ENCODE measurements around the gene GNB5.
A peak's percentile ranks its signal among the peaks of the same experiment; 100 is the strongest.
"Not testable (repeated sequence)": the region's sequence is repeated elsewhere in the genome, so short reads cannot be mapped to it uniquely, and the experiment has no call there.

GNB5 gene

DNA sequence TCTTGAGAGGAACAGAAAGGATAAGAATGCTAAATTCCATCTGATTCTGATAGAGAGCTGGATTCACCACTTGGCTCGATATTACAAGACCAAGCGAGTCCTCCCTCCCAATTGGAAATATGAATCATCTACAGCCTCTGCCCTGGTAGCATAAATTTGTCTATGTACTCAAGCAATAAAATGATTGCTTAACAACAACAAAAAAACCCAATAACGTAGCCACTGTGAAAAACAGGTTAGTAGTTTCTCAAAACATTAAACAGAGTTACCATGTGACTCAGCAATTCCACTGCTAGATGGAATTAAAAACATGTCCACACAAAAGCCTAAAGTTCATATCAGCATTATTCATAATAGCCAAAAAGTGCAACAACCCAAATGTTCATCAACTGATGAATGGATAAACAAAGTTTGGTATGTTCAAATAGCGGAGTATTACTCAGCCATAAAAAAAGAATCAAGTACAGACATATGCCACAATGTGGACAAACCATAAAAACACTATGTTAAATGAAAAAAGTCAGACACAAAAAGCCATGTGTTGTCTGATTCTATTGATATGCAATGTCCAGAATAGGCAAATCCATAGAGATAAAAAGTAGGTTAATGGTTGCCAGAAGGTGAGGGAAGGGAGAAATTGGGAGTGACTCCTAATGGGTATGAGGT is 95.5 kb downstream of the GNB5 start:
- DNase-seq (ENCODE audit: low read depth in 2 of 3, low spot score in 2 of 3): no peak

DNA sequence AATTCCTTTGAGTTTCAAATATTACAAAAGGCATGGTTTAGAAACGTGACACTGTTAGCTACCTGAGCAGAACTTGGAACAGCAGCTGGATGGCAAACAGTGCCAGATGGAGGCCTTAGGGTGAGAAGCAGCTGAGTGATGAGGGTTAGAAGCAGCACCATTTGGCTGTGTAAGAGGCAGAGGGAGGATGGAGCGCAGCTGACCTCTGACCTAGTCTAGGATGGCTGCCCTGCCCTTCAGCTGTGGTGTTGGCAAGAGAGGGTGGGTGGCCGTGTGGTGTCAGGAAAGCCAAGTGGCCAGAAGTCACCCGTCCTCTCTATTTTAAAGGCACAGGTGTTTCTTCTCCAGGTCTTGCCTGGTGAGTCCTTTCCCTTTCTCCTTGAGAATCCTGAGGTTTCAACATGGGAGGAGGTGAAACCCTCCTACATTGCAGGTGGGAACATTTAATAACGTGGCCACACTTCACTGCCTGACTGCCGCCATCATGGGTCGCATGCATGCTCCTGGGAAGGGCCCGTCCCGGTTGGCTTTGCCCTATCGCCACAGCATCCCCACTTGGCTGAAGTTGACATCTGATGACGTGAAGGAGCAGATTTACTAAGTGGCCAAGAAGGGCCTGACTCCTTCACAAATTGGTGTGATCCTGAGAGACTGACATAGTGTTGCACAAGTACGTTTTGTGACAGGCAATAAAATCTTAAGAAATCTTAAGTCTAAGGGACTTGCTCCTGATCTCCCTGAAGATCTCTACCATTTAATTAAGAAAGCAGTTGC is 96.2 kb downstream of the GNB5 start:
- DNase-seq (ENCODE audit: low read depth in 2 of 3, low spot score in 2 of 3): no peak

DNA sequence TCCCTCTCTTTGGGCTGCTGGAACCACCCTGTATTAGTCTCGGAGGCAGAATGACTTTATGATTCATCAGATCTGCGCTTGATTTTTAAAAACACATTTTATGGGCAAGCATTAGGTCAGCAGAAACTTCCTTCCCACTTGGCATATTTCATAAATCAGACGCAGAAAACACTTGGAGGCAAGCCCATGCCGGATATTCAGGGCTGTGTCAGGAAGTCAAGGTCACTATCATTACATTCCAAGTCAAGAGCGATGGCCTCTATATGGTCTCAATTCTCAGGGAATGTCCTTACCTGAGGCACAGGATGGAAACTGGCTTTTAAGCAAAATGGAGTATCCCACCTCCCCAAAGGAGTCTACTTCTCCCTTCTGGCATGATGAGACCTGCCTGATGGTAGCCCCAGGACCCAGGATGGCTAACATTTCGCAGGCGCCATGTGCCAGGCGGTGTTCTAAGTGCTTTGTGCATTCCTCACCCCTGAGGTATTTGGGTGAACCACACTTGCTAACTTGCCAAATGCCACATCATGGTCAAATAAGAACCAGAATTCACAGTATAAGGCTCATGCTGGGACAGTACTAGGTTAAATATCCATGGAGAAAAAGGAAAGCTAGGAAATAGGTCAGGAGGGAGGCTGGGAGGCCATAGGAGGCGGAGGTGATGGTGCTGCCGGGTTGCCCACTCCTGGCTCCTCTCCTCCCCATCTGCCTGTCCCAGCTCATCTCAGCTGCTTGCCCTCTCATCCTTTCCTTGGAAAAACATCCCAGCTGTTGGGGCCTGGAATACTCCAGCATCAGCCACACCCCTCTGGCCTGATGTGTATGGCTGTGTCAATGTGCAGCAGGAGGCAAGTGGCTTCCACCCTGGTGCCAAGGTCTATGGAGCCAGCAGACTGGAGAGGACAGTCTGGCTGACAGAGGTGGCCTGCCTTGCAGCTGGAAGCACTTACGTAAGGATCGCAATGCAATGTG is 97.4 kb downstream of the GNB5 start:
- DNase-seq (ENCODE audit: low read depth in 2 of 3, low spot score in 2 of 3): no peak

DNA sequence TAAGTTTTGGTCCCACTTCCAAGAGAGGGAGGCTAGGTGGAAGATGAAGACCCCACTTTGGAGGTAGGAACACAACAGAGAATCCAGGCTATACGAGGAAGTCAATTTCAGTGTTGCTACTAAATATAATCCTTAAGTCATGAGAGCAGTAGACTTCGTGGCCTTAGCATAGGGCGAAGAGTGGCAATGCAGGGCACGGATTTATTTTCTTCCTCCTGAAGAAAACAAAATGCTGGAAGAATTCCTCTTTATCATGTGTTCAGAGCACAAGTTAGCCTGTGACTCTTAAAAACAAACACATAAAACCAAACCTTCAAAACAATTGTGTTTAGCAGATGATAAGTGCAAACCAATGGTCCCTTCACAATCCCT is 98.0 kb downstream of the GNB5 start:
- no peak for DNase-seq (ENCODE audit: low read depth in 2 of 3, low spot score in 2 of 3)

DNA sequence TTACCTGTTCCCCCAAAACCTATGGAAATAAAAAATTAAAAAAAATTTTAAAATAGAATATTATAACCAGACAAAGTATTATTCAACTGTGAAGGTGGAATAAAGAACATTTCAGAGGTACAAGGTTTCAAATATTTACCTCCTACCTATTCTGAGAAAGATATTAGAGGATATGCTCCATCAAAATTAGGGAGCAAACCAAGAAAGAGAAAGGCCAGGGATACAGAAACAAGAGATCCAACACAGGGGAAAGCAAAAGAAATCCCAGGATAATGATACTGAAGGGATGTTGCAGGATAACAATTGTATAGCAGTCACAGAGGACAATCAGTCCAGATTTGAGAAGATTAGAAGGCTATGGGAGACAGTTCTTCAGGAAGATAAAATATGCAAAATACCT is 101.0 kb downstream of the GNB5 start:
- no peak for DNase-seq (ENCODE audit: low read depth in 2 of 3, low spot score in 2 of 3)

DNA sequence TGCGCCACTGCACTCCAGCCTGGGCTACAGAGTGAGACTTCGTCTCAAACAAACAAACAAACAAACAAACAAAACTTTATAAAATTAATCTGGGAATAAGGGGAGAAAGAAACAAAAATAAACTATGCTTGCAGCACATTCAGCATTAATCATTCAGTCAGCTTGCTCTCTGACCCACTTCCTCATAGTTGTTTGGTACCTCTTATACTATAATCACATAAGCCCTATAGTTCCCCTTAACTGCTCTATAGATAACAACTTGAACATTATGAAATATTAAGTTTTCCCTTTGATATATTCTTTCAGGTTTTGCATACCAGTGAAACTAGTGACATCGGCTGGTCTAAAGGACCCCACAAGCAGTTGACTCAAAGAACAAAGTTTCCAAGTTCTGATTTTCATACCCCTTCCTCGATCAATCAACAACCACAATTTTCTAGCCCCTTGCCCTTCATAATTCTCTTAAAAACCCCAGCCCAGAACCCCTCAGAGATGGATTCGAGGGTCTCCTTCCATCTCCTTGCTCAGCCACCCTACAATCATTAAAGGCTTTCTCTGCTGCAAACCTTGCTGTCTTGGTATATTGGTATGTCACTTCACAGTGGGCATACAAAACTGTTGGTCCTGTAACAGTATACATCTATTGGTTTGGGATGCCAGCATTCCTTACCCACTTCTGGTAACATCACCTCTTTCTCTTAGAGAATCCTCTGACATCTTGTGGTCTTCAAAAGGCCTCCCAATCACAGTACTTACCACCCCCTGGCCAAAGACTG is 105.0 kb downstream of the GNB5 start:
- DNase-seq (ENCODE audit: low read depth in 2 of 3, low spot score in 2 of 3): no peak

DNA sequence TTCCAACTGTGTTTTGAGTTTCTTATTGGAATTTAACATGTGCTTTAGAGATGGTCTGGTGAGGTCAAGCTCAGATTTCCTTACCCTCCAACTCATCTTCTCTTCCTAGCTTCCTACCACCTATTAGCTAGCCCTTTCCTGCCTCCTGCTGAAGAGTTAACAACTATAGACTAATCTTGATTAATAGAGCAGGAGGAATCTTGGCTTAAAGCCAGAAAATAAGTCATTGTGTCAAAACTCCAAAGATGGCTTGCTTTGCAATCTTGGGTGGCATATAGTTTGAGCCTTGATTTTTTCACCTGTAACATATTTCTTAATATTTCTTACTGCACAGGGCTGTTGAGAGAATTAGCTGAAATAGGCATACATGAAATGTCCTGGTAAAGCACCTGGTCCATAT is 105.9 kb downstream of the GNB5 start:
- DNase-seq (ENCODE audit: low read depth in 2 of 3, low spot score in 2 of 3): no peak

DNA sequence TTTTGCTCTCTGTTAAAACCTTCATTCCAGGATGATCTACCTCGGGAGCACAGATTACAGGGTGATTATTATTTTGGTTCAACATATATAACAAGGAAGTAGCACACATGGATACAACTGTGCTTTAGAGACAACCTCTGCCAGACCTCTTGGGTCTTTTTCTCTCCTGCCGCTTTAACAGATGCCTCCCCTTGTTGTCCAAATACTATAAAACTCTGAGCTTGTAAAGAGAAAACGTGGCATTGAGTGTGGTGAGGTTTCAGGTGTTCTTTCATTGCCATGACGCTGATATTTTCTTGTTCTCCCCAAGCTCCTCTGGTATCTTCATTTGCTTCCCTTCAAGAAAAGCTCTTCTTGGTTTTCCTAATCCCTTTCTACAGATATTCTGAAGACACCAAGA is 107.6 kb downstream of the GNB5 start:
- DNase-seq (ENCODE audit: low read depth in 2 of 3, low spot score in 2 of 3): no peak

DNA sequence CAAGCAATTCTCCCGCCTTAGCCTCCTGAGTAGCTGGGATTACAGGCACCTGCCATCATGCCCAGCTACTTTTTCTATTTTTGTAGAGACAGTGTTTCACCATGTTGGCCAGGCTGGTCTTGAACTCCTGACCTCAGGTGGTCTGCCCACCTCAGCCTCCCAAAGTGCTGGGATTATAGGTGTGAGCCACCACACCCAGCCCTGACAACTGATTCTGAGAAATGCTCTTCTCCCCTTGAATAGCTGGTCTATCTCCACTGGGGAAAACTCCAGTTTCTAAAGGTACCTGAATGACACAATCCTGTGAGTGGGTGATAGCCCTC is 108.2 kb downstream of the GNB5 start:
- DNase-seq (ENCODE audit: low read depth in 2 of 3, low spot score in 2 of 3): not testable (repeated sequence)

DNA sequence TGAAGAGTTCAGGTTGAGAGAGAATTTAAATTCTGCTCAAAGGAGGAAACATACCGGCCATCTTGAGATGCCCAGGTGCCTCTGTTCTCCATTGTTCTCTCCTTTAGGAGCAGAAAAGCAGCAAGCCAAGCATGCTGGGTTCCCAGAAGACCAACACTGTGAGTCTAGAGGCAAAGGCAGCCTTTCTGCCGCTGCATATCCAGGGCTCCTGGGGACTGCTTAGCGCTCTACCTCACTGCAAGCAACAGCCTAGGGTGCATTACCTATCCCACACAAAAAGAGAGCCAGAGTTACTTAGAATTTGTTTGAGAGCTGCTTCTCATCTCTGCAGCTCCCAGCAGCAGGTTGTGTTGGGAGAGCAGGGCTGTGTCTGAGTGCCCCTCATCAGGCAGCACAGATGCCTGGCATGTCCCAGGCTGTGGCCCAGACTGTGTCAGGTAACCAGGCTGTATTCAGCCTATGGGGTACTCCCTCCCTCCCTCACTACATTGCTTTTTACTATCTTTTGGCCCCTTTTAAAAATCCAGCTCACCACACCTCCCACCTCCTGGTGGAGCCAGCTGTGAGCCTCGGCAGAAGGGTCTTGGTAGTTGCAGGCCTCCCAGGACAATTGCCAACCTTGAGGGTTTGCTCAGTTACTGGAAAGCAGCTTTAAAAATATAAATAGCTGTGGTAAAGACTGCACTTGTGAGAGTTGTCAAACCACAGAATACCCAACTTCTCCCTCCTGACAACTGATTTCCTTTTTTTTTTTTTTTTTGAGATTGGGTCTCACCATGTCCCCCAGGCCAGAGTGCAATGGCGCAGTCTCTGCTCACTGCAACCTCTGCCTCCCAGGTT is 108.8 kb downstream of the GNB5 start:
- DNase-seq (ENCODE audit: low read depth in 2 of 3, low spot score in 2 of 3): no peak

DNA sequence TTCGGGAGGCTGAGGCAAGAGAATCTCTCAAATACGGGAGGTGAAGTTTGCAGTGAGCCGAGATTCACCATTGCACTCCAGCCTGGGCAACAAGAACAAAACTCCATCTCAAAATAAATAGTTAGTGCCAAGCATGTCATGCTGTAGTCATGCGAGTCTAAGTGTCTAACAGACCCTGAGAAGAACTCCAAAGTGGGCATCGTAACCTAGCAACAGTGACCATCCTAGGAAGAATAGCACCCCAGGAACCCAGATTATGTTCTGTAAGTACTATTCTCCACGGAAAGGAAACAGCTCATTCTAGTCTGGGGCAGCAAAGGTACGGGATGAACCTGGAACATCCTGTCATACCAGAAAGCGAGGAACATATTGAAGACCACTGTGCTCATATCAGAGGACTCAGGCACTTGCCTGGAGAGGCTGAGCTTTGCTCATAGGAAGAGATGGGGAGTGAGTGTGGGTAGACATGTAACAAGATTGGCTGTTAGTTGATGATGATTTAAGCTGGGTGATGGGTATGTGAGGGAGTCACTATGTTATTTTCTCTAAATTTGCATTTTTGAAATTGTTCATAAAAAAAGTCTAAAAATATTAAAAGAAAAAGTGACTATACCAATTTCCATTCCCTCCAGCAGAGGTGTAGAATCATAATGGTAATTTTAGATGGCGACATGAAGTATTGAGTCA is 110.3 kb downstream of the GNB5 start:
- no peak for DNase-seq (ENCODE audit: low read depth in 2 of 3, low spot score in 2 of 3)

DNA sequence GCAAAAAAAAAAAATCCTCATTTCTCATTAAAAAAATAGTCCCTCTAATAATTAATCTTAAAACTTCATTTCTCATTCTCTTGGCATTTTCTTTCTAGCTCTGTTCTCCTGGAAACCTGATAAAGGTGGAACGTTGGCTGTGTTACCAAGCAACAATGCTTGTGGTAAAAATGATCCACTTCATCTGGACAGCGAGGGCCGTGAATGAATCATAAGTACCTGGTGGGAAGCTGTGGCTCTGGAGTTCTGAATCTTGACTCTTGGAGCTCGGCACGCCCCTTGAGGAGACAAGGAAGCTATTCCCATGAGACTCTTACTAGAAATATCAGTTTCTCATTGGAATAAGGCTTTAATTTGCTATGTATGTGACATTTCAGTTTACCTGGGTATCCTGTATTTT is 111.2 kb downstream of the GNB5 start:
- no peak for DNase-seq (ENCODE audit: low read depth in 2 of 3, low spot score in 2 of 3)

DNA sequence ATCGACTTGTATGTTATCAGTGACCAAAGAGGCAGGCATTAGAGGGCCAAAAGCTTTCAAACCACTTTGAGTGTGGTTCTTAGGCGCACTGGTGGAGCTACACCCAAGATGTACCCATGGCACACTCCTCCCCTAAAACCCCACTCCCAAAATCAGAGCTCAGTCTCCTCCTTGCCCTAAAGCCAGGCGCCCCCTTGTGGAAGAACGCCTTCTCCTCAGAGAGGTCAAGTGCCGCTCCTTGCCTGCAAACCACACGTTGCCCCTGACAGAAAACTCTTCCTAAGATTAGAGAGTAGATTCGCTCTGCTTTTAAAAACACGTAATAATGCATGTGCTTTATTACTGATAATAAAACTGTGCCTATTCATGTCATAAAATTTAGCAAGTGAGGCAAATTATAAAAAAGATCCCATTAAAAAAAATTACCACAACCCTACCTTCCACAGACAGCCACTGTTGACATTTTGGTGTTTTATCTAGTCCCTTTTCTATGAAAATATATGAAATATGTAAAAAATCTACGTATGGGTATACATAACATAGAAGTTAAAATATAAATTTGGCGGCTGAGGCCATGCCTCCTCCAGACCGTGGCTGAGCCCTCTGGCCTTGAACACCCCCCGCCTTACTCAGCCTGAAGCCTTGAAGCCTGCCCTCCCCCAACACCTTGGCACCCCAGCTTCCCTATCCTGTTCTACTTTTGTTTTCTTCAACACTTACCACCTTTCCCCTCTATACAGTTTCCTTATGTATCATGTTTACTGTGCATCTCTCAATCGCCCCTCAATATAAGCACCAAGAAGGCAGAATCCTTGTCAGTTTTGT is 112.1 kb downstream of the GNB5 start:
- DNase-seq (ENCODE audit: low read depth in 2 of 3, low spot score in 2 of 3): peak; percentile 26 to 83 (median 75)

DNA sequence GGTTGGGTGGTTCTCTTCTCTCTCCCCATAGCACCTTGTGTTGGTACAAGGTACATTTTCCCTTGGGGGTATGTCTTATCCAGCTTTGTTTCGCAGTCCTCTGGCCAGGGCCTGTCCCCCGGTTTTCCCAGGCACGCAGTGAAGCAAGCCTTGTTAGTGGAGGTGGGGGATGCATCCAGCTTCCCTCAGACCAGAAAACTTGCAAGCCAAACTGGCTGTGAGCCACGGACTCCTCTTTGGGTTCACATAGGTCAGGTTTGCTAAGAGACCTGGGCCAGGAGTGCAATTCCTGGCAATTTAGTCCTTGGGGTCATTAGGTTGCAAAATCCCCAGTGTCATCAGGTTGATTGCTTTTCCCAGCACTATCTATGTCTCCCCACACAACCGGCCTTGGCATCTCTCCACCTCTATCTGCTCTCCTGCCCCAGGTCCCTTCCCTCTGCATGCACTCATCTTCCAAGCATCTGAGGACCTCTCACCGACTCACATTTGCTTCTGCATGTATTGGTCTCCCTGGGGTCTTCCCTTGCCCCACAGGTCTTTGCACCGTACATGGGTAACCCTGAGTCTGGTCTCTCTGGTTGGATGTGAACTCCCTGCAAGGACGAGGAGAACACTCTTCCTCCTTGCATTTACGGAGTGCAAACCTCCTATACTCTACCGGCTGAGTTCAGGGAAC is 112.9 kb downstream of the GNB5 start:
- DNase-seq (ENCODE audit: low read depth in 2 of 3, low spot score in 2 of 3): no peak

DNA sequence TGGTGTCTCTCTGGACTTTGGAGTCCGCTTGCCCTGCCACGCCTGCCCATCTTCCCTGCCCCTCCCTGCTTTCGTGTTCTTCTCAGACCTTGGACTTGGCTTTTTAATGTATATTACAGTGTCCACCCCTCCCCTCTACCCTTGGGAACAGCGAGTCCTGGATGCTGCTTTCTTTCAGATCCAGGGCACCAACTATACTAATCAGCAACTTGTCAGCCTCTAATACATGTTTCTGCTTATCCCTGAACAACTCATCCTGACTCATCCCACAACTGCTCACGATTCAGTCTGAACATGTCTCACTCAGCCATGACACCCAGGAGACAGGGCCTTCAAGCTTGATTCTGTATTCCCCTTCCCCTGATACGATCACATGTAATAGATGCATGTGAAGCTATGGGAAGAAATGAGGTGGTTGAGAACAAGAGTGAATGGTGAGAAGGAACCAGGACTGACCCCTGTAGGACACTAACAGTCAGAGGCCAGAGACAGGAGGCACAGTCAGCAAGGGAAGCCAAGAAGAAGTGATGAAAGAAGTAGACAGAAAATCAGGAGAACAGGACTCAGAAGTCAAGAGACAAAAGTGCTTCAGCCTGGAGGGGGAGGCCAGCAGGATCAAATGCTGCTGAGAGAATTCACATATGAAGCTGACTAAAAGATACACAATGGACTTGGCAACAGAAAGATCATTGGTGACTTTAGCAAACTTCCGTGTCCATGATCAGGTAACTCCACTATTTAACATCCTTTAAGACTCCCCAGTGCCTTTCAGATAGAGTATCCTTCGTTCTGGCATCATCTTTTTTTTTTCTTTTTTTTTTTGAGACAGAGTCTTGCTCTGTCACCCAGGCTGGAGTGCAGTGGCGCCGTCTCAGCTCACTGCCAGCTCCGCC is 114.1 kb downstream of the GNB5 start:
- no peak for DNase-seq (ENCODE audit: low read depth in 2 of 3, low spot score in 2 of 3)

DNA sequence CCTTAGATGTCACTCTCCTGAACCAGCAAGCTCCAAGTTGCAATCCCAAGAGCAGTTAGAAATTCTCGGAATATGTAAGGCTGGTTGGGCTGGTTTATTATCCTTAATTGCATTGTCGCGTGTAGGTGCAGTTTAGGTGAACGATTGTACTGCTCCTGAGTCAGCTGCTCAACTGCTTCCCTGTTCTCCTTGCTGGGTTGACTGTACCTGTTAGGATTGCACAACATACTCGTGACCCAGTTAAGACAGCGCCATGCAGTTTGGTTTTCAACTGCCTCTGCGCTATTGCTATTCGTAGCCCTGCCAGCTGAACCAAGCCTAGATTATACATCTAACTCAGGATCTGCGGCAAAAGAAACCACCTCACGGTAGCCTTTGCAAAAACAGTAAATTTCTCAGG is 119.6 kb downstream of the GNB5 start:
- no peak for DNase-seq (ENCODE audit: low read depth in 2 of 3, low spot score in 2 of 3)

DNA sequence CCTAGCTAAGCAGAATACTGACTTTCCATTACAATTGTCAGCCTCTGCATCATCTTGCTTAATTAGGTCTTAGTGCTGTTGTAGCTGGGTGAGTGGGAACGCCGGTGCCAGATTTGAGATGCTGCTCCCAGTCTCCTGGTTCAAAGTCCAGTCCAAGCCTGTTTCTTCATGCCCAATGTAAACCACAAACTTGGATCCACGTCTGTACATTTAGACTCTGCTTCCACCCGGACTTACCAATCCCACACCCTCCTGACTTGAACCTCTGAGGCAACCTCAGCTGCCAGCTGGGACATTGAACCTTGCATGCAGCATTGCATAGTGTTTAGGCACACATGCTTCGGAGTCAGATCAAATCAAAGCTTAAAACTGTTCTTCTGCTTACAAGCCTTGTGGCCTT is 121.6 kb downstream of the GNB5 start:
- DNase-seq (ENCODE audit: low read depth in 2 of 3, low spot score in 2 of 3): no peak
